Small intestine (tissue), 7 donors: ENCODE results near the gene CREB3L4. TPM values are rescaled to one million over a fixed set of nuclear protein-coding genes. Genes with fewer than 3 reads are reported as not detected.
A peak's percentile ranks its signal among the peaks of the same experiment; 100 is the strongest.

ENCODE experiments used
- DNase-seq, 2 donors: peaks; one replicate each; pipeline versions ENCODE4 v3.0.0 to v3.0.0-alpha.2; 2013
- FAIRE-seq: peaks from 2 replicates; lab custom pipeline; 2012; peaks lifted over from hg19 to GRCh38; lab: Jason Lieb, UNC
- H3K27ac ChIP-seq, 3 donors: one replicate each; pipeline ENCODE4 v1.5.1; 2013; ENCODE audit warnings: low read length in 2 of 3, mild to moderate bottlenecking in 2 of 3, control low read depth in 1 of 3, inconsistent platforms in 1 of 3, low read depth in 1 of 3, moderate library complexity in 1 of 3
- H3K27me3 ChIP-seq, 3 donors: one replicate each; pipeline ENCODE4 v1.6.1; 2013; ENCODE audit warnings: low read length in 3 of 3, inconsistent platforms in 1 of 3; ENCODE audit not compliant: control insufficient read depth in 3 of 3, insufficient read depth in 3 of 3
- H3K36me3 ChIP-seq, 3 donors: one replicate each; pipeline ENCODE4 v1.6.1; 2013; ENCODE audit warnings: low read length in 3 of 3, inconsistent platforms in 1 of 3, low read depth in 1 of 3, mild to moderate bottlenecking in 1 of 3, moderate library complexity in 1 of 3; ENCODE audit not compliant: control insufficient read depth in 3 of 3, insufficient read depth in 2 of 3
- H3K4me1 ChIP-seq, 3 donors: one replicate each; pipeline ENCODE4 v1.6.1; 2013; ENCODE audit warnings: low read length in 2 of 3, inconsistent platforms in 1 of 3, low read depth in 1 of 3, mild to moderate bottlenecking in 1 of 3, moderate library complexity in 1 of 3; ENCODE audit not compliant: control insufficient read depth in 3 of 3, insufficient read depth in 2 of 3
- H3K4me3 ChIP-seq, 3 donors: one replicate each; pipeline ENCODE4 v1.5.1; 2013; ENCODE audit warnings: low read length in 3 of 3, control low read depth in 1 of 3, inconsistent platforms in 1 of 3, low read depth in 1 of 3, mild to moderate bottlenecking in 1 of 3, moderate library complexity in 1 of 3
- H3K9me3 ChIP-seq, 2 donors: one replicate each; pipeline ENCODE4 v1.6.1; 2013; ENCODE audit warnings: low read depth in 1 of 2, low read length in 1 of 2; ENCODE audit not compliant: control insufficient read depth in 2 of 2, insufficient read depth in 1 of 2
- WGBS, 3 donors: extraction: QIAGEN DNeasy Blood & Tissue Kit; methylation state at CpG; one replicate each; pipeline ENCODE4 v1.1.7; 2013; 5-methylcytosine and 5-hydroxymethylcytosine counted together
- polyA plus RNA-seq, 4 donors: library from polyadenylated mRNA; stranded (reverse) in 3 of 4; unstranded in 1 of 4; fragments of 200-250 nt in 3 of 4; fragments of 120-200 nt in 1 of 4; gene quantifications; one replicate each; pipeline versions ENCODE4 v1.2.1 to v1.2.3, GENCODE V29; 2013
- donor health status: healthy with polysubstance abuse.
- donor health status: control.
- donor health status: control.
- donor health status: Bipolar disorder and iron deficiency.
- donor health status: healthy.

Gene CREB3L4
- polyA plus RNA-seq, 4 donors = 5.8 to 24.1 (median 11.7) TPM

- Histone ChIP-seq H3K27me3 (no peaks in the 10 kb centered on the region), H3K36me3 (peaks cover 0 to 16% (median 0%) of the 10 kb centered on the region in 3 donors), H3K9me3 (no peaks in the 10 kb centered on the region), H3K4me3 (no peak overlapping the region), H3K27ac (peak overlapping the region in 1 of 3 donors; percentile 38), H3K4me1 (peaks cover 0 to 11% (median 0%) of the 10 kb centered on the region in 3 donors)
- 56 to 86% (median 80%) methylated on average over 6 of the region's 6 CpGs for WGBS, 3 donors
- FAIRE-seq = no peak
- DNase-seq = no peak
Observed at GRCh38 chr1:153984123-153984894, 16.6 kb downstream of the CREB3L4 start.

DNA sequence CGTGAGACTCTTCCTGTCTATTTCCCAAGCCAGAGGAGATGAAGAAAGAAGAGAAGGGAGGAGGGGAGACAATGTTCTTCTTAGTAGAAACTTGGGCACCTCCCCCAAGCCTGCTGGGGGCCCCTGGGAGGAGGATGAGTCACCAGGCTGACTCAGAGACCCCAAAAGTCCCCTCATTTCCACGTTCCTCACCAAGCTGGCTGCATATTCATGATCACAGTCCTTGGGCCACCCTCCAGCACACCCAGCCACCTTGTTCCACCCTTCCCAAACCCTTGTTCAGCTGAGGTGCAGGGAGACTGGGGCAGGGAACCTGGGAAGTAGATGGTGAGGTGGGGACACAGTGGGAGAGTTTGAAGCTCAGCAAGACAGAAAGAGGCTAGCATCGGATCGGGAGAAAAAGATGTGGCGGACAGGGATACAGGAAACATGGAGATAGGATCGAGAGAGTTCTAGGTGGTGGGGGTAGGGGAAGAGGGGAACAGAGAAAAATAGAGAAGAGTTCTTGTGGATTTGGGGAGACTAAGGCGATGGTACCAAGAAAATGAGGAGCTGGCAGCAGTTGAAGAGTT, 17.7 kb downstream of the CREB3L4 start:
- peak in 1 of 2 donors; percentile 38 for DNase-seq
- WGBS, 3 donors = 11 to 25% (median 19%) methylated on average over 7 of the region's 7 CpGs
- Histone ChIP-seq H3K36me3 (peaks cover 0 to 13% (median 0%) of the 10 kb centered on the region in 3 donors), H3K4me3 (peak overlapping the region; percentile 19 to 63 (median 58)), H3K9me3 (no peaks in the 10 kb centered on the region), H3K27ac (peak overlapping the region in 2 of 3 donors; percentile 84 to 90), H3K4me1 (peaks cover 0 to 11% (median 0%) of the 10 kb centered on the region in 3 donors), H3K27me3 (no peaks in the 10 kb centered on the region)
- FAIRE-seq = no peak

DNA sequence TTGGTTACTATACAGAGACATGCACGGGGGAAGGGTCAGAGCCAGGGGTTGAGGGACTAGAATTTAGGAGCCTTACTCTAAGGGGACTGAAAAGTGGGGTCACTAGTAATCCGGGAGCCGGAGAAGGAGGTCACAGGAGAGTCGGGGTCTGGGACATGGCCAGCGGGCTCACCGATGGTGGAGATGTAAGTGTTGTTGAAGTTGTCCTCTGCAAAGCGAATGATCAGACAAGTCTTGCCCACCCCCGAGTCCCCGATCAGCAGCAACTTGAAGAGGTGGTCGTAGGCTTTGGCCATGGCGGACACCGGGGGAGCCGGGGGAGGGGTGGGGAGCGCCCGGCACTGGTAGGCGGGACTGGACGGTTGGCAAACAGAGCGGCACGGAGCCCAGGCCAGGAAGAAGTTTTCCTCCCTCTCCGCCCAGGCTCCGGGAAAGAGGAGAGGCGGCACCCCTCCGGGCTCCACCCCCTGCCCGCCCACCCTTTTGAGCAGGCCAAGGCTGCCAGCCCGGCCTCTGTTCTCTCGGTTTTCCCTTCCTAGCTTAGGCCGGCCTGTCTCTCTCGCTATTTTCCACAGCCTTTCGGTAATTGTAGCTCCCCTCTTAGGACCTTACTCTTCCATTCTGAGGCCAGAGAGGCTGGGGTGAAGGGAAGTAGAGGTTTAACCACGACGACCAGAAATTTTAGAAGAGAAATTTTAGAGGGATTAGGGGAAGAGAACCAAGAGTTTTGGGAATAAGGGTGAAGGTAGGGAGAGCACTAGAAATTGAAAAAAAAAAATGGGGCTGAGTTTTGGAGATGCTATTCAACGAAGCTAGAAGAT, 18.4 kb downstream of the CREB3L4 start, which contains the start of gene RAB13:
Gene RAB13, minus strand, starts transcription at position 399 of the 821 bp plus-strand sequence. Its CDS starts 103 bp downstream, at position 296.
- no peak for FAIRE-seq
- WGBS, 3 donors = 2 to 13% (median 6%) methylated on average over 26 to 32 of the region's 32 CpGs
- H3K4me3 ChIP-seq = peak within 1 kb of the TSS; percentile 19 to 63 (median 58)

GRCh38 chr1:153987621-153988020, 19.9 kb downstream of the CREB3L4 start:
- H3K4me1 ChIP-seq = peaks cover 0 to 21% (median 2%) of the 10 kb centered on the region in 3 donors
- no peaks in the 10 kb centered on the region for H3K9me3 ChIP-seq
- no peak for DNase-seq
- H3K4me3 ChIP-seq = no peak overlapping the region
- H3K27ac ChIP-seq = no peak overlapping the region
- H3K36me3 ChIP-seq = peaks cover 0 to 9% (median 0%) of the 10 kb centered on the region in 3 donors
- 85 to 93% (median 86%) methylated on average over 7 to 8 of the region's 8 CpGs for WGBS, 3 donors
- H3K27me3 ChIP-seq = no peaks in the 10 kb centered on the region
- no peak for FAIRE-seq

More for the DNA sequence above, 18.4 kb downstream of the CREB3L4 start, which contains the start of gene RAB13:
- H3K27me3 ChIP-seq = no peaks in the 10 kb centered on the region
- peaks cover 0 to 11% (median 0%) of the 10 kb centered on the region in 3 donors for H3K4me1 ChIP-seq
- peak; percentile 87 to 88 for DNase-seq
- peaks cover 0 to 12% (median 0%) of the 10 kb centered on the region in 3 donors for H3K36me3 ChIP-seq
- H3K9me3 ChIP-seq = no peaks in the 10 kb centered on the region
- H3K27ac ChIP-seq = peak within 1 kb of the TSS in 2 of 3 donors; percentile 90

DNA sequence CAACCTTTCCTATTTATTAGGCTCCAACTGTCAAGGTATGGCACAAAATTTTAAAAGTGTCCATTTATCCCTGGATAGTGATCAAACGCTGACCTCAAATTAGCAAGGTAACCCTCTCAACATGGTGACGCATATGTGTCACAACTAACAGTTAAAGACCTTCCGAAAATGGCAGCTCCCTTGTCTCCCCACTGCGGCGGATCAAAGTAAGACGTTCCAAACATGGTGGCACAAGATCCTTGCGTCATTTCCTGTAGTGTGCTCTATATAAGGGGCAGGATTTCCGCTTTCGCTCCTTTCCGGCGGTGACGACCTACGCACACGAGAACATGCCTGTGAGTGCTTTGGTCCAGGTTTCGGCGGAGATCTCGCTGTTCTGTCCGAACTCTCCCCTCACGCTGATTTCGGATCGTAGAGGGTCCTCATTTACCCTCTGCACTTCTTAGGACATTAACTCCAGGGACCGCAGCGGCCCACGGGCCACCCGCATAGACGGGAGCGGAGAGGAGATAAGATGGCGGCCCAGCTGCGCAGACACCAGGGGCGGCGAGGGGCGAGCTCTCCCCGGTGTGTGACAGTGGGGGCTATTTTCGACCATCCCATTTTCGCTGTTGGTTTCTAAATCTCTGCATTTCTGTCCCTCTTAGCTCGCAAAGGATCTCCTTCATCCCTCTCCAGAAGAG, 22.9 kb downstream of the CREB3L4 start, which contains the start of gene RPS27:
Gene RPS27, plus strand, starts transcription at position 295 of the 683 bp plus-strand sequence. Its CDS starts 35 bp downstream, at position 330.
- Histone ChIP-seq H3K36me3 (peaks cover 0 to 33% (median 11%) of the 10 kb centered on the region in 3 donors), H3K4me3 (peak within 1 kb of the TSS; percentile 81 to 86 (median 82)), H3K4me1 (peaks cover 0 to 17% (median 4%) of the 10 kb centered on the region in 3 donors), H3K27me3 (no peaks in the 10 kb centered on the region), H3K9me3 (no peaks in the 10 kb centered on the region), H3K27ac (peak within 1 kb of the TSS; percentile 76 to 96 (median 84))
- FAIRE-seq = no peak
- DNase-seq = peak; percentile 97 to 100
- 0% methylated on average over 36 of the region's 36 CpGs for WGBS, 3 donors

DNA sequence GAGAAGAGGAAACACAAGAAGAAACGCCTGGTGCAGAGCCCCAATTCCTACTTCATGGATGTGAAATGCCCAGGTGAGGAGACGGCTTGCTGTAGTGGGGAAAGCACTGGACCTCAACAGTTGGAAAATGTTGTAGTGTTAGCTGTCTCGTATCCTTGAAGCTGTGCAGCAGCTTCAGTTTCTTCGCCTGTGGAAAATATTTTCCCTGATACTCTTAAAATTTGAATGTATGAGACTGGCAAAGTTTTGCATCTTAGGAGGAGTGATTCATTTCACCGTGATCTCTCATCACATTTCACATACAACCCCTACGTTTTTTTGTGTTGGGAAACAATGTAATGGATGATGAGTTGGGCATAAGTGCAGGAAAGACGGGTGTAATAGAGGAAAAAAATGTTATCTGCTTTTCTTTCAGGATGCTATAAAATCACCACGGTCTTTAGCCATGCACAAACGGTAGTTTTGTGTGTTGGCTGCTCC, 23.5 kb downstream of the CREB3L4 start:
- 1 to 9% (median 1%) methylated on average over 9 of the region's 9 CpGs for WGBS, 3 donors
- H3K4me1 ChIP-seq = peaks cover 0 to 17% (median 4%) of the 10 kb centered on the region in 3 donors

GRCh38 chr1:153991806-153992205, 24.1 kb downstream of the CREB3L4 start:
- Histone ChIP-seq H3K9me3 (no peaks in the 10 kb centered on the region), H3K36me3 (peaks cover 0 to 33% (median 11%) of the 10 kb centered on the region in 3 donors), H3K4me1 (peaks cover 0 to 14% (median 4%) of the 10 kb centered on the region in 3 donors), H3K4me3 (peak overlapping the region in 1 of 3 donors; percentile 82), H3K27ac (no peak overlapping the region), H3K27me3 (no peaks in the 10 kb centered on the region)
- no peak for FAIRE-seq
- 65 to 73% (median 71%) methylated on average over 2 of the region's 2 CpGs for WGBS, 3 donors
- no peak for DNase-seq

More for the DNA sequence above, 23.5 kb downstream of the CREB3L4 start:
- Histone ChIP-seq H3K9me3 (no peaks in the 10 kb centered on the region), H3K27me3 (no peaks in the 10 kb centered on the region), H3K36me3 (peaks cover 0 to 33% (median 11%) of the 10 kb centered on the region in 3 donors), H3K4me3 (peak overlapping the region; percentile 81 to 86 (median 82)), H3K27ac (peak overlapping the region; percentile 76 to 96 (median 84))
- DNase-seq (no peak), FAIRE-seq (no peak)
